Measurements from ENCODE around the gene C17orf50.

DNA sequence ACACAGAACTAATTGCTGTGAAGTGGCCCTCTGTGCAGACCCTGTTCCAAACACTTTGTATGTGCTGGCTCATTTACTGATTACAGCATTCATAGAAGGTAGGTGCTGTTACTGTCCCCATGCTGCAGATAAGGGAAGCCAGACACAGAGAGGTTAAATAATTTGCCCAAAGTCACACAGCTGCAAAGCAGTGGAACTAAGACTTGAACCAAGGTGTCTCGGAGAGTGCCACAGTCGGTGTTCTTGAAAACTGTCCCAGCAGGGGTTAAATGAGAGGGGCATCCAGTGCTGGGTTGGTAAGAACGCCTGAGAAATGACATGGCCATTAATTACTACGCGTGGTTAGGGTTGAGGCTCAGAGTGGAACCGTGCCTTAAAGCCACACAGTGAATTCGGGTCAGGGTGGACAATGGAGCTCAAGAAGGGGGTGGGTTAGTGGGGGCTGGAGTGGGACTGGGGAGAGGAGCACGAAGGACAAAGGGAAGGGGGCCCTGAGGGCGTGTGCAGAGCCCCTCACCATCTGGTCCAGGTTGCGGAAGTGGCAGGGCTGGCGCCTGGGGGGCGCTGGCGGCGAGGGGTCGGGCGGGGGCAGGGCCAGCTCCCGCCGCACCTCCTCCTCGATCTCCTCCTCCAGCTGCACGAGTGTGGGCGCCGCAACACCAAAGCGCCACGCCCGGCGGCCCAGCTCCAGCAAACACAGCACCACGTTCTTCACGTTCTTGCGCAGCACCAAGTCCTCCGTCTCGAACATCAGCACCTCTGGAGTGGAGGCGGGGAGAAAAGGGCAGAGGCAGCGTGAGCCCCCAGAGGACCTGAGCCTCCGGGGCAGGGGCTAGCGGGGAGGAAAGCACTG lies 10.9 kb upstream of the C17orf50 start:
- TF ChIP-seq, protein P1, sequence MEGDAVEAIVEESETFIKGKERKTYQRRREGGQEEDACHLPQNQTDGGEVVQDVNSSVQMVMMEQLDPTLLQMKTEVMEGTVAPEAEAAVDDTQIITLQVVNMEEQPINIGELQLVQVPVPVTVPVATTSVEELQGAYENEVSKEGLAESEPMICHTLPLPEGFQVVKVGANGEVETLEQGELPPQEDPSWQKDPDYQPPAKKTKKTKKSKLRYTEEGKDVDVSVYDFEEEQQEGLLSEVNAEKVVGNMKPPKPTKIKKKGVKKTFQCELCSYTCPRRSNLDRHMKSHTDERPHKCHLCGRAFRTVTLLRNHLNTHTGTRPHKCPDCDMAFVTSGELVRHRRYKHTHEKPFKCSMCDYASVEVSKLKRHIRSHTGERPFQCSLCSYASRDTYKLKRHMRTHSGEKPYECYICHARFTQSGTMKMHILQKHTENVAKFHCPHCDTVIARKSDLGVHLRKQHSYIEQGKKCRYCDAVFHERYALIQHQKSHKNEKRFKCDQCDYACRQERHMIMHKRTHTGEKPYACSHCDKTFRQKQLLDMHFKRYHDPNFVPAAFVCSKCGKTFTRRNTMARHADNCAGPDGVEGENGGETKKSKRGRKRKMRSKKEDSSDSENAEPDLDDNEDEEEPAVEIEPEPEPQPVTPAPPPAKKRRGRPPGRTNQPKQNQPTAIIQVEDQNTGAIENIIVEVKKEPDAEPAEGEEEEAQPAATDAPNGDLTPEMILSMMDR (IDR thresholded peaks at IDR 0.05; ENCODE audit: insufficient read depth, low read length, poor library complexity, severe bottlenecking): no peak
- no peak for TF ChIP-seq EZH2phosphoT487 (conservative IDR thresholded peaks at IDR 0.05; ENCODE audit: low read length)
